Measurements from ENCODE around the gene CREBBP.

The CREBBP gene

GRCh38 chr16:3854750-3855541 lies 25.6 kb downstream of the CREBBP start:
- DNase-seq, result no peak

GRCh38 chr16:3850544-3850899 lies 30.0 kb downstream of the CREBBP start:
- DNase-seq, result no peak

- DNase-seq, result no peak
Observed at GRCh38 chr16:3849751-3850543, 30.6 kb downstream of the CREBBP start.

GRCh38 chr16:3846595-3847091 lies 33.9 kb downstream of the CREBBP start:
- DNase-seq, result no peak

GRCh38 chr16:3846087-3846486 lies 34.4 kb downstream of the CREBBP start:
- DNase-seq, result no peak

GRCh38 chr16:3842994-3843393 lies 37.5 kb downstream of the CREBBP start:
- DNase-seq, result no peak

GRCh38 chr16:3841729-3842508 lies 38.6 kb downstream of the CREBBP start:
- no peak for DNase-seq

GRCh38 chr16:3839402-3840184 lies 40.9 kb downstream of the CREBBP start:
- no peak for DNase-seq

GRCh38 chr16:3838600-3839401 lies 41.7 kb downstream of the CREBBP start:
- no peak for DNase-seq

- no peak for DNase-seq
Observed at GRCh38 chr16:3837851-3838586, 42.5 kb downstream of the CREBBP start.

- DNase-seq, result no peak
Observed at GRCh38 chr16:3836641-3837040, 43.9 kb downstream of the CREBBP start.

- no peak for DNase-seq
Observed at GRCh38 chr16:3835089-3835602, 45.4 kb downstream of the CREBBP start.

- DNase-seq, result no peak
Observed at GRCh38 chr16:3832668-3833067, 47.8 kb downstream of the CREBBP start.

- no peak for DNase-seq
Observed at GRCh38 chr16:3830625-3831254, 49.8 kb downstream of the CREBBP start.

- no peak for DNase-seq
Observed at GRCh38 chr16:3829631-3830536, 50.6 kb downstream of the CREBBP start.

- no peak for DNase-seq
Observed at GRCh38 chr16:3825940-3826339, 54.6 kb downstream of the CREBBP start.

GRCh38 chr16:3825103-3825502 lies 55.4 kb downstream of the CREBBP start:
- no peak for DNase-seq

GRCh38 chr16:3824121-3824795 lies 56.3 kb downstream of the CREBBP start:
- DNase-seq, result no peak

Measured in activated CD4-positive, CD25-positive, alpha-beta regulatory T cell treated with anti-CD3 and anti-CD28 coated beads, Interleukin-2, amount 50 U/mL, for 72 hours (primary cell).